IMR-90 (cell line): ENCODE results near the gene GPR62. TPM values are rescaled to one million over a fixed set of nuclear protein-coding genes. Genes with fewer than 3 reads are reported as not detected.

Source experiments
- ATAC-seq: fragments of 200-7000 bp; cut with Tn5 transposase; 2 replicates; pipeline ENCODE4 v1.9.1; 2020; ENCODE audit warnings: low read depth, mild to moderate bottlenecking, moderate library complexity
- BruUV-seq: library from RNA; stranded (reverse); fragments of 400-500 nt; replicated peaks from 2 replicates; lab custom pipeline; 2021; lab: Mats Ljungman, UMichigan
- CTCF ChIA-PET: fragments of 300-600 bp; formaldehyde crosslinking; extraction: SDS; loops from one replicate; lab custom pipeline; 2021; ENCODE audit warnings: antibody characterized with exemption; lab: Yijun Ruan, JAX
- POLR2A ChIA-PET: fragments of 300-600 bp; sonication (Branson Sonifier 250); formaldehyde crosslinking; loops from one replicate; lab custom pipeline; 2022; ENCODE audit warnings: antibody characterized with exemption; ENCODE audit not compliant: unreplicated experiment; lab: Charles Lee
- DNase-seq: peaks from one replicate; pipeline ENCODE4 v3.0.0; 2013
- H2AFZ ChIP-seq: replicated peaks from 2 replicates; pipeline ENCODE3; 2013; ENCODE audit warnings: low read length, mild to moderate bottlenecking; ENCODE audit not compliant: poor library complexity
- H2AK5ac ChIP-seq: 2 replicates; pipeline ENCODE4 v1.6.1; 2013; ENCODE audit warnings: low read depth, low read length, inconsistent platforms
- H2AK9ac ChIP-seq: replicated peaks from 2 replicates; pipeline ENCODE3; 2013; ENCODE audit warnings: mild to moderate bottlenecking, low read depth, low read length, moderate library complexity; ENCODE audit not compliant: poor library complexity
- H2BK120ac ChIP-seq: 2 replicates; pipeline ENCODE4 v1.6.1; 2013; ENCODE audit warnings: low read depth, low read length, inconsistent platforms
- H2BK15ac ChIP-seq: 3 replicates; pipeline ENCODE4 v1.6.1; 2013; ENCODE audit warnings: low read depth, low read length, inconsistent platforms
- H2BK20ac ChIP-seq: 2 replicates; pipeline ENCODE4 v1.6.1; 2013; ENCODE audit warnings: low read depth, mild to moderate bottlenecking, inconsistent platforms, low read length, moderate library complexity
- H2BK5ac ChIP-seq: 2 replicates; pipeline ENCODE4 v1.6.1; 2013; ENCODE audit warnings: mild to moderate bottlenecking, low read depth, low read length, inconsistent platforms; ENCODE audit not compliant: poor library complexity, severe bottlenecking
- H3K14ac ChIP-seq: replicated peaks from 2 replicates; pipeline ENCODE4 v1.6.1; 2013; ENCODE audit warnings: low read depth, low read length, inconsistent platforms
- H3K18ac ChIP-seq: 2 replicates; pipeline ENCODE4 v1.6.1; 2013; ENCODE audit warnings: low read depth, low read length, control low read depth
- H3K23ac ChIP-seq: 2 replicates; pipeline ENCODE4 v1.6.1; 2013; ENCODE audit warnings: low read depth, low read length, inconsistent platforms
- H3K27ac ChIP-seq: 2 replicates; pipeline ENCODE4 v1.5.1; 2013; ENCODE audit warnings: mild to moderate bottlenecking, control low read depth, low read length; ENCODE audit not compliant: insufficient read depth
- H3K27me3 ChIP-seq: 2 replicates; pipeline ENCODE4 v1.6.1; 2013; ENCODE audit warnings: low read length; ENCODE audit not compliant: control insufficient read depth, insufficient read depth
- H3K36me3 ChIP-seq: 2 replicates; pipeline ENCODE4 v1.6.1; 2013; ENCODE audit warnings: low read length, mixed read lengths; ENCODE audit not compliant: control insufficient read depth, insufficient read depth
- H3K4ac ChIP-seq: 2 replicates; pipeline ENCODE4 v1.6.1; 2013; ENCODE audit warnings: low read depth, low read length, inconsistent platforms
- H3K4me1 ChIP-seq: 2 replicates; pipeline ENCODE4 v1.6.1; 2013; ENCODE audit warnings: low read length, mixed read lengths; ENCODE audit not compliant: control insufficient read depth, insufficient read depth
- H3K4me2 ChIP-seq: 2 replicates; pipeline ENCODE4 v1.6.1; 2013; ENCODE audit warnings: low read depth, mild to moderate bottlenecking, control low read depth, low read length, moderate library complexity
- H3K4me3 ChIP-seq: 2 replicates; pipeline ENCODE4 v1.5.1; 2013; ENCODE audit warnings: low read depth, mild to moderate bottlenecking, control low read depth, low read length, moderate library complexity; ENCODE audit not compliant: insufficient read depth
- H3K56ac ChIP-seq: 2 replicates; pipeline ENCODE4 v1.6.1; 2013; ENCODE audit warnings: low read length, inconsistent platforms; ENCODE audit not compliant: insufficient read depth; ENCODE audit errors: extremely low read depth
- H3K79me1 ChIP-seq, 2 experiments: 2 replicates each; pipeline ENCODE4 v1.6.1; 2013; ENCODE audit warnings: low read length in 2 of 2, inconsistent platforms in 1 of 2, low read depth in 1 of 2
- H3K9ac ChIP-seq: 2 replicates; pipeline ENCODE4 v1.6.1; 2013; ENCODE audit warnings: low read depth, low read length, control low read depth
- H3K9me1 ChIP-seq: 2 replicates; pipeline ENCODE4 v1.6.1; 2013; ENCODE audit warnings: low read length, inconsistent platforms; ENCODE audit not compliant: insufficient read depth
- H3K9me3 ChIP-seq: 2 replicates; pipeline ENCODE4 v1.6.1; 2013; ENCODE audit warnings: low read length; ENCODE audit not compliant: control insufficient read depth, insufficient read depth
- H4K20me1 ChIP-seq: 2 replicates; pipeline ENCODE4 v1.6.1; 2013; ENCODE audit warnings: low read length, inconsistent platforms; ENCODE audit not compliant: insufficient read depth
- H4K5ac ChIP-seq: 2 replicates; pipeline ENCODE4 v1.6.1; 2013; ENCODE audit warnings: mild to moderate bottlenecking, low read depth, low read length, control low read depth
- H4K8ac ChIP-seq, 2 experiments: 2 replicates each; pipeline ENCODE4 v1.6.1; 2013; ENCODE audit warnings: low read depth in 2 of 2, low read length in 2 of 2, control low read depth in 1 of 2, inconsistent platforms in 1 of 2
- H4K91ac ChIP-seq: 2 replicates; pipeline ENCODE4 v1.6.1; 2013; ENCODE audit warnings: low read depth, low read length, inconsistent platforms; ENCODE audit not compliant: insufficient read depth
- BHLHE40 ChIP-seq: fragments of 150-350 bp; IDR thresholded peaks from 2 replicates; pipeline ENCODE4 v1.6.1; 2016; ENCODE audit warnings: mild to moderate bottlenecking, low read depth, low read length
- CEBPB ChIP-seq: IDR thresholded peaks from 2 replicates; pipeline ENCODE4 v1.6.1; 2012; ENCODE audit warnings: low read depth, low read length, improper control_type of control experiment
- CHD1 ChIP-seq: IDR thresholded peaks from 2 replicates; pipeline ENCODE4 v1.6.1; 2012; ENCODE audit warnings: low read depth, low read length, improper control_type of control experiment
- MAFK ChIP-seq: IDR thresholded peaks from 2 replicates; pipeline ENCODE4 v1.6.1; 2012; ENCODE audit warnings: low read depth, low read length, improper control_type of control experiment
- MAZ ChIP-seq: IDR thresholded peaks from 2 replicates; pipeline ENCODE4 v1.6.1; 2012; ENCODE audit warnings: low read depth, mild to moderate bottlenecking, low read length, improper control_type of control experiment, moderate library complexity, borderline replicate concordance
- MXI1 ChIP-seq: IDR thresholded peaks from 2 replicates; pipeline ENCODE4 v1.6.1; 2012; ENCODE audit warnings: low read depth, mild to moderate bottlenecking, low read length, moderate library complexity, borderline replicate concordance
- POLR2A ChIP-seq: IDR thresholded peaks from 2 replicates; pipeline ENCODE4 v1.6.1; 2012; ENCODE audit warnings: mild to moderate bottlenecking, low read depth, low read length
- RAD21 ChIP-seq: IDR thresholded peaks from 2 replicates; pipeline ENCODE4 v1.6.1; 2012; ENCODE audit warnings: low read length, improper control_type of control experiment
- RCOR1 ChIP-seq: IDR thresholded peaks from 2 replicates; pipeline ENCODE4 v1.6.1; 2012; ENCODE audit warnings: mild to moderate bottlenecking, low read length, improper control_type of control experiment; ENCODE audit not compliant: insufficient replicate concordance
- RFX5 ChIP-seq: IDR thresholded peaks from 2 replicates; pipeline ENCODE4 v1.8.0; 2012; ENCODE audit warnings: low read depth, mild to moderate bottlenecking, low read length, moderate library complexity
- SMC3 ChIP-seq: fragments of 150-350 bp; IDR thresholded peaks from 2 replicates; pipeline ENCODE4 v1.6.1; 2016; ENCODE audit warnings: low read depth, mild to moderate bottlenecking, antibody characterized with exemption, low read length, moderate library complexity
- WGBS, 2 experiments: methylation state at CpG; one replicate each; pipeline versions ENCODE4 v1.1.5 to v1.1.7; 2013; ENCODE audit warnings: missing lambda C conversion rate in 2 of 2; ENCODE audit not compliant: insufficient read length in 1 of 2; ENCODE audit errors: extremely low coverage in 2 of 2; 5-methylcytosine and 5-hydroxymethylcytosine counted together
- dilution Hi-C: fragments of 300-500 bp; cut with HindIII; formaldehyde crosslinking; loops from one replicate; pipeline ENCODE4 v1.14.3; 2018; ENCODE audit warnings: low sequenced_read_pairs; ENCODE audit not compliant: unreplicated experiment
- in situ Hi-C: fragments of 300-500 bp; cut with MboI; formaldehyde crosslinking; loops from 3 replicates; pipeline ENCODE4 v1.14.3; 2019; ENCODE audit warnings: low sequenced_read_pairs, inconsistent platforms, mixed read lengths
- intact Hi-C: fragments of 100-400 bp; cut with micrococcal nuclease; formaldehyde crosslinking; loops from 2 replicates; pipeline ENCODE4 v1.10.0; 2022
- polyA plus RNA-seq, 3 experiments: library from polyadenylated mRNA; depleted of rRNA; stranded (reverse); fragments of >200 nt; gene quantifications; 2 replicates each; pipeline ENCODE4 v1.2.3, GENCODE V29; 2012; ENCODE audit warnings: low replicate concordance in 1 of 3
- total RNA-seq: library from RNA; depleted of rRNA; stranded (reverse); fragments of >200 nt; gene quantifications from 2 replicates; pipeline ENCODE4 v1.2.3, GENCODE V29; 2012
- TF ChIP-seq, protein P1 (sequence below): fragments of 150-350 bp; IDR thresholded peaks from 2 replicates; pipeline ENCODE4 v1.6.1; 2017; ENCODE audit warnings: mild to moderate bottlenecking, antibody characterized with exemption, low read length, low read depth
- TF ChIP-seq, protein P2 (sequence below): fragments of 150-350 bp; IDR thresholded peaks from 2 replicates; pipeline ENCODE4 v1.6.1; 2016; ENCODE audit warnings: low read depth, mild to moderate bottlenecking, low read length, moderate library complexity, borderline replicate concordance

The GPR62 gene
- total and polyA plus RNA-seq, 2 of the 4 experiments (the other 2 are of a cell fraction) = under 0.01 TPM; not detected in 1

DNA sequence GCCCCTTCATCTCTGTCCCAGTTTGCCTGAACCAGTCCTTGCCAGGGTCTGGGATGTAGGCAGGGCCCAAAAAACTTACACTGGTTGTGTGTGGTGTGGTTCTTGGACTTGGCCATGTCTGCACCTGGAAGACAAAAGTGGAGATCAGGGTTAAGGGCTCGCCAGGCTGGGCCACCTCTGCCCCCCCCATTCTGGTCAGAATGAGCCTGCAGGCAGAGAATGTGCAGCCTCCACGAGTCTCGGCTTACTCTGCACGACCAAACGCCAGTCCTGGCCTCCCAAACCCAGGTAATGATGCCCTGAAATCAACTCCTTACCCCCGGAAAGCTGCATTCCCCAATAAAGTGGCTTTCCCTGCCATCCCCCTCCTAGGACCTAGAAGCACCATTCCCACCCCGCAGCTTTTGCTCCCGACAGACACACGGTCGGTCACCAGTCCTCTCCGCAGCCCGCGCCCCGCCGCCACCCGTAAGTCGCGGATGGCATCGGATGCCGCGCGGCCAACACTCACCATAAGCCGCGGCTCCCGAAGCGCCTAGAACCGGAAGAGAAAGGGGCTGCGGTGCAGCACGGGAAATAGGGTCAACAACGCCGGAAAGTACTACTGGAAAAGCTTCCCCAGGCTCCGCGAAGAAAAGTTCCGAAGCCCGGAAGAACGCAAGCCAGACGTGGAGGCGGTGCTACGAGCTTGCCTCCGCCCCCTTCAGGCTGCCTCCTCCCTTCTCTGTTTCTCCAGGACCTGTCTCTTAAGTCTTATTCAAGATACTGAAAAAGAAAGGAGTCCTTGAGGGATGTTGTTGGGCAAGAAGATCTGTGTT is 40.4 kb downstream of the GPR62 start, which contains the start of gene RPL29 (continued):
- TF ChIP-seq RCOR1 = no peak
- peak; percentile 94 for TF ChIP-seq POLR2A
- TF ChIP-seq SMC3 = peak; percentile 34
- TF ChIP-seq CHD1 = no peak; the same call in 1 of the 2 replicates

DNA sequence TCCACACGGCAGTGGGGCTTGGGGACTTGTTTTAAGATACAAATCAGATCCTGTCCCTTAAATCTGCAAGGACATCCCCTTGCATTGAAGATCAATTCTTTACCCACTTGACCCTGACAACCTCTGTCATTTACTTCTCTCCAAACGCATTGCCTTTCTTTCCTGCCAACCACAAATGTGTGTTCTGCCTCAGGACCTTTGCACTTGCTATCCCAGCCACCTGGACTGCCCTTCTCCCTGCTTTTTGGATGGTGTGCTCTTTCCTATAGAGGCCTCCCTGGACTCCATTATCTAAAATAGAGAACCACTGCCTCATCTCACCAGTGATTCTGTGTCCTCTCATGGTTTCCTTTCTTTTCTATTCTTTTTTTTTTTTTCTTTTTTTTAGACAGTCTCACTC is 42.0 kb downstream of the GPR62 start:
- Histone ChIP-seq H4K20me1 (peaks cover 15% of the 10 kb centered on the region; the same call in 1 of the 2 replicates), H2BK15ac (no peak overlapping the region), H3K27ac (no peak overlapping the region), H2BK20ac (no peak overlapping the region), H3K18ac (no peak overlapping the region), H3K27me3 (no peaks in the 10 kb centered on the region), H3K9me1 (peaks cover 3% of the 10 kb centered on the region), H4K91ac (no peak overlapping the region), H3K9ac (no peak overlapping the region), H3K4ac (no peak overlapping the region), H3K23ac (no peak overlapping the region), H4K8ac (no peak overlapping the region), H3K4me2 (no peak overlapping the region), H3K4me3 (no peak overlapping the region), H3K56ac (no peak overlapping the region), H3K4me1 (peaks cover 5% of the 10 kb centered on the region), H3K36me3 (peaks cover 21% of the 10 kb centered on the region), H2AK5ac (no peak overlapping the region), H3K79me1 (peaks cover 17 to 28% of the 10 kb centered on the region in 2 experiments; a peak in 3 of 4 replicates), H2AK9ac (no peak overlapping the region), H3K14ac (no peak overlapping the region), H4K5ac (no peak overlapping the region), H3K9me3 (no peaks in the 10 kb centered on the region), H2AFZ (no peak overlapping the region), H2BK120ac (no peak overlapping the region), H2BK5ac (no peak overlapping the region)
- POLR2A ChIA-PET = interaction anchor here (0.5 kb wide), 1 partner anchor 54 kb away, joined by 3 read pairs; no protein-coding TSS in a partner anchor
- in situ Hi-C loops = no loop called here
- 43% methylated on average over 1 of the region's 2 CpGs; no CpG with 5 or more reads in 1 of the 2 experiments for WGBS, 2 experiments
- DNase-seq (no peak), ATAC-seq (no peak)
- intact Hi-C loops = loop anchor here (5.0 kb wide), 1 partner anchor 200 kb away; the partner anchor contains the start of gene ALAS1
- no TSS peak for BruUV-seq
- dilution Hi-C loops = no loop called here
- CTCF ChIA-PET = no interaction called here
- TF ChIP-seq CHD1 = no peak
- TF ChIP-seq RAD21 = no peak
- TF ChIP-seq, protein P1, sequence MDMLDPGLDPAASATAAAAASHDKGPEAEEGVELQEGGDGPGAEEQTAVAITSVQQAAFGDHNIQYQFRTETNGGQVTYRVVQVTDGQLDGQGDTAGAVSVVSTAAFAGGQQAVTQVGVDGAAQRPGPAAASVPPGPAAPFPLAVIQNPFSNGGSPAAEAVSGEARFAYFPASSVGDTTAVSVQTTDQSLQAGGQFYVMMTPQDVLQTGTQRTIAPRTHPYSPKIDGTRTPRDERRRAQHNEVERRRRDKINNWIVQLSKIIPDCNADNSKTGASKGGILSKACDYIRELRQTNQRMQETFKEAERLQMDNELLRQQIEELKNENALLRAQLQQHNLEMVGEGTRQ = no peak
- TF ChIP-seq, protein P2, sequence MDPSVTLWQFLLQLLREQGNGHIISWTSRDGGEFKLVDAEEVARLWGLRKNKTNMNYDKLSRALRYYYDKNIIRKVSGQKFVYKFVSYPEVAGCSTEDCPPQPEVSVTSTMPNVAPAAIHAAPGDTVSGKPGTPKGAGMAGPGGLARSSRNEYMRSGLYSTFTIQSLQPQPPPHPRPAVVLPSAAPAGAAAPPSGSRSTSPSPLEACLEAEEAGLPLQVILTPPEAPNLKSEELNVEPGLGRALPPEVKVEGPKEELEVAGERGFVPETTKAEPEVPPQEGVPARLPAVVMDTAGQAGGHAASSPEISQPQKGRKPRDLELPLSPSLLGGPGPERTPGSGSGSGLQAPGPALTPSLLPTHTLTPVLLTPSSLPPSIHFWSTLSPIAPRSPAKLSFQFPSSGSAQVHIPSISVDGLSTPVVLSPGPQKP = no peak
- no peak for TF ChIP-seq MAZ
- TF ChIP-seq MAFK = no peak
- no peak for TF ChIP-seq SMC3
- TF ChIP-seq BHLHE40 = no peak
- TF ChIP-seq MXI1 = no peak
- no peak for TF ChIP-seq RFX5
- no peak for TF ChIP-seq POLR2A
- TF ChIP-seq CEBPB = no peak
